HPDE6-E6E7 (cell line): ENCODE data around the gene IRS4.

Source experiments
- DNase-seq: peaks from one replicate; pipeline ENCODE4 v3.0.0; 2011; ENCODE audit warnings: missing footprints; ENCODE audit errors: extremely low spot score

The IRS4 gene

DNA sequence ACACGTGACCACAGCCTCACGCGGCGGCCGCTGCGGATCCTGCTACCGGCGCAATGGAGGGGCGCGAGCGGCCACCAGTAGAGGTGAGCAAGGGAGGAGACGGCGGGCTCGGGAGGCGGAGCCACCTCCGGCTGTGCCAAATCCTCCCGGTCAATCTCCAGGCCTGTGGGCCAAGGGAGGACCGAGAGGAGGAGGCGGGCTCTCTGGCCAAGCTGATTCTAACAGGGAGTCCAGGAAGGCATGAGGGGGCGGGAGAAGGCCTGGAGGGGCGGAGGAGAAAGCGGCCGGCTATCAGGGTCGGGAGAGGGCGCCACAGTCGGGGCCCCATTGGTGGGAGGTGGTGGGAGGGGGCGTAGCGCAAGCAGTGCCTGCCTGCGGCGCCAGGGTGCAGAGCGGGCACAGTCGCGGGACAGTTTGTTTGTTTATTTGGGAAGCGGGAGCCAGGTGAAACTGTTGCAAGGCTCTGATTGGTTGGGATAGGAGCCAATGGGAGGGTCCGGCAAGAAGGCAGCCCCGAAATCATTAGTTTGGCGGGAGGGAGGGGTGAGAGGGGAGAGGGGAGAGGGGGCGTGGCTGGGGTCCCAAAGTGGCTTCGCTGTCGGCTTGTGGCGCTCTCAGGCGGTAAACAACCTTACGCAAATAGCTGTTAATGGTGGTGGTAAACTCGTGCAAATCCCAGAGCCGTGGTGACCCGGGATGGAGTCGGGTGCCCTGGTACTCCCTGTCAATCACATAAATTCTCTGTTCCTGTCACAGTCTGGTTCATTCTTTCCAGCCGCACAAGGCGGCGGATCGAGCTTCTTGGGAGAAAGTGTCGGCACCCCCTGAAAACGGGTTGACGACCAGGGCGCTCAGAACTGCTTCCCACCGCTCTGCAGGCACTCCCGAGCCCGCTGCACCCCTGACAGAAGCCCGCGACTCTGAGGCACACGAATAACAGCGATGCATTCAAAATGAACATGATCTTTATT is at the start of gene IRS4:
Gene IRS4, minus strand, starts transcription at position 55 of the 971 bp plus-strand sequence.
- no peak for DNase-seq

DNA sequence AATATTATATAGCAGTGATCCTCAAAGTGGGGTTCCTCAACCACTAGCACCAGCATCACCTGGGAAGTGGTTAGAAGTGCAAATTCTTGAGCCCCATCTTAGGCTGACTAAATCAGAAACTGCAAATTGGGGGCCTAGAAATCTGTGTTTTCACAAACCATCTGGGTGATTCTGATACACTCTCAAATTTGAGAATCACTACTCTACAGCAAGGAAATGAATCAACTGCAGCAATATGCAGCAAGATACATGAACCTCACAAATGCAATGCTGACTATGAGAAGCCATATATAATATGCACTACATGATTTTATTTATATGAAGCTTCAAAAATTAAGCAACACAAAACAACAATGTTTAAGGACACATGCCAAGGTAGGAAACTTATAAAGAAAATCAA is 36.2 kb upstream of the IRS4 start:
- no peak for DNase-seq

DNA sequence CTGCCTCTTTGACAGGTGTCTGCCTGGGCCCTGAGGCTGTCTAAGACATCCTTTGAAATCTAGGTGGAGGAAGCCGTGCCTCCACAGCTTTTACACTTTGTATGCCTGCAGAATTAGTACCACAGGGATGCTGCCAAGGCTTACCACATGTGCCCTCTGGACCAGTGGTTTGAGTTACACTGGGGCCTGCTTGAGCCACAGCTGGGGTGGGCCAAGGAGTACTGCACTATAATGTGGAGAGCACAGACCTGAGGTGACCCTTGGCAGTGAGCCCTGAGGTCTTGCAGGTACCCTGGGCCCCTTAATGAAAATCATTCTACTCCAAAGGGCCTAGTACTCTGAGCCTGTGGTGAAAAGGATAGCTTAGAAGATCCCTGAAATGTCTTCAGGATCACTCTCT is 27.2 kb upstream of the IRS4 start:
- DNase-seq = no peak

DNA sequence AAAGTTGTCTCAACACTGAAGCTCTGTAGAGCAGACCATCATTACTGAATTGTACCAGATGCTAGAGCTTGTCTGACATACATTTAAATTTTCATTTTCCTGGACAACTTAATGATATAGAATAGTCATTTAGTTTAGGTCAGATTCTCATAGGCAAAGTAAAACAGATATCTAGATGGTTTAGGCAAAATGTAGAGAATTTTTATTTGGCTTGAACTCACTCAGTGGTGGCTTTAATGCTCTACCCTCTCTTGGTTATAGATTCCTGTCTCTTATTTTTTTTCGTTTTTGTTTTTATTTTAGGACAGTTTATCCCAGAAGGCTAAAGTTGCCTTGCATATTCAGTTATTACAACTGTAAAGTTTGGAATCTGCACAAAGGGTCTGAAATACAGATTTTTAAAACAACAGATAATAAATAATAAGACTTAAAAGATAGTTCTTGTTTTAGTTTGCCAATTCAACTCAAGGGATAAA is 4.0 kb upstream of the IRS4 start:
- no peak for DNase-seq

DNA sequence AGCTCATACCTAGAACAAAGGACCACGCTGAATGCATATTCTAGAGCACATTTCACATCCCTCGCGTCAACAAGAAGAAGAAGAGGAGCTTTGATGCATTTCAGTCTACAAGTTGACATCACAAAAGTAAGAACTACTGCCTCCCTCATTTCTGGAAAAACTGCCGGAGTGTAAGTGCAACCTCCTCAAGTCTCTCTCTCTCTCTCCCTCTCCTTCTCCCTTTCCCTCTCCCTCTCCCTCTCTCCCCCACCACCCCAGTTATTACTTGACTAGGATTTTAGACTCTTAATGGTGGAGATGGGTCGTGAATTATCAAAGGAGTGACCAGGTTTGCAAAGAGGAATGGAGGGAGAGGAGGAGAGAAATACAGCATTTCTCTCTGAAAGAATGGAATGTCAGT is 1.4 kb upstream of the IRS4 start:
- DNase-seq = no peak

DNA sequence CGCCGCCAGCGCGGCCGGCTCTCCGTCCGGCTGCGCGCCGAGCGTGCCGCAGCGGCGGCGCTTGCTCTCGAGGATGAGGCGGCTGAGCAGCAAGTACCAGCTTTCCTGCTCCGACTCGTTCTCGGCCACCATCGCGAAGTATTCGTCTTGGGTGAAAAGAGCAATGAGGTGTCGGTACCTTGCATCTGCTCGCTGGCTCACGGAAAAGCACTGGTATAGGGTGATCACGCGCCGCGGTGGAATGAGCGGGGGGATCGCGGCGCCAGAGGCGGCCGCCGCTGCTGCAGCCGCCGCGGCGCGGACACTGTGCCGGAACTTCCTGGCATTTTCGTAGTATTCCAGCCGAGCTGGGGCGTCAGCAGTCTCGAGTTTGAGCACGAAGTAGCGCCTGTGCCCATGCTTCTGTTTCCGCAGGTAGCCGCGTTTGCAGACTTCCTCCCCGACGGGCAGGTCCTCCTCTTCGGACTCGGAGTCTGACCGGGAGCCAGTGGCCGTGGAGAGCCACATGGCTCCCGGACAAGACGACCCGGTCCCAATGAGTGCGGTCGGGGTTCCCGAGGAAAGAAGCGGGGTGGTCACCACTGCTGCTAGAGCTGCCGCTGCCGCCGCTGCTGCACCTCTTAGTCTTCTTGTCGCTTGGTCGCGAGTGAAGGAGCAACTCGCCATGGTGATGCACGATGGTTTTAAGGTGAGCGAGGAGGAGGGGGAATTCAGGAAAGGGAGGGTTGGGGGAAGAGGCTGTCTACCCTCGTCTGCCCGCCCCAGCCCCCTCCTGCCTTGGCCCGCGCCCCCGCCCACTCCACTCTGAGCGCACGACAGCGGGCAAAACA is 469 bp downstream of the IRS4 start:
- DNase-seq = no peak

DNA sequence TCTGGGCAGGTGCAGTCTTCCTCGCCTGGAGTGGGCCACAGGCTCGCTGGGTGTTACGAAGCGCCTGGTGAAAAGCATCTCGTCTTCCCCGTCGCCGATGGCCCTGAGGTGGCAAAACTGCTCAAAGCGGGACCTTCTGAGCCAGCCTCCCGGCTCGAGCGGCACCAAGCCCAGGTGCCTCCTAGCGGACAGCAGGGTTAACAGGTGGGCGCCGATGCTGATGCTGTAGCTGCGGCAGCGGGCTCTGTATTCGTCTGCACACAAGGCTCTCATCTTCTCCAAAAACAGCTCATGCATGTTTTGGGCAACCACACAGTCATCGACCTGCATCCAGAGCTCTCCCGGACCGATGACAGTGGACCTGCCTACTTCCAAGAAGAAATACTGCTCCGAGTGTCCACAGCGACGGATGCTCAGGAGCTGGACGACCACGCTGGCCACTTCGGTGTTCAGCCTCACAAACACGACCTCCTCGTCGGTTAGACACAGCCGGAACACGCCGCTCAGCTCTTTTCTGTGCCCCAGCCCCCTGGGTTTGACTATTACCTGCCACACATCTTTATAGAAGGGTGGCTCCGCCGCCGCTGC is 1.2 kb downstream of the IRS4 start:
- DNase-seq = no peak

DNA sequence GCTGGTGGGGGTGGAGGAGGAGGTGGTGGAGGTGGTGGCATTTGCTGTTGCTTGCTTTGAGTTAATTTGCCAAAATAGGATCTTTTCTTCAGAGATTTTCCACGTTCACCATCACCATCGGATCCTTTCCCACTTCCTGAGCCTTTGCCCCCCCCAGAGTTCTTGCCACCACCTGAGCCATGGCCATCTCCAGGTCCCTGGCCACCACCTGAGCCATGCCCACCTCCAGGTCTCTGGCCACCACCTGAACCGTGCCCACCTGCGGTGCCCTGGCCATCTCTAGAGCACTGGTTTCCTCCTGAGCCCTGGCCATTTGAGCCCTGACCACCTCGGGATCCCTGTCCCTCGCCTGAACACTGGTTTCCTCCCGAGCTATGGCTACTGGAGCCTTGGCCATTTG is 1.9 kb downstream of the IRS4 start:
- no peak for DNase-seq

DNA sequence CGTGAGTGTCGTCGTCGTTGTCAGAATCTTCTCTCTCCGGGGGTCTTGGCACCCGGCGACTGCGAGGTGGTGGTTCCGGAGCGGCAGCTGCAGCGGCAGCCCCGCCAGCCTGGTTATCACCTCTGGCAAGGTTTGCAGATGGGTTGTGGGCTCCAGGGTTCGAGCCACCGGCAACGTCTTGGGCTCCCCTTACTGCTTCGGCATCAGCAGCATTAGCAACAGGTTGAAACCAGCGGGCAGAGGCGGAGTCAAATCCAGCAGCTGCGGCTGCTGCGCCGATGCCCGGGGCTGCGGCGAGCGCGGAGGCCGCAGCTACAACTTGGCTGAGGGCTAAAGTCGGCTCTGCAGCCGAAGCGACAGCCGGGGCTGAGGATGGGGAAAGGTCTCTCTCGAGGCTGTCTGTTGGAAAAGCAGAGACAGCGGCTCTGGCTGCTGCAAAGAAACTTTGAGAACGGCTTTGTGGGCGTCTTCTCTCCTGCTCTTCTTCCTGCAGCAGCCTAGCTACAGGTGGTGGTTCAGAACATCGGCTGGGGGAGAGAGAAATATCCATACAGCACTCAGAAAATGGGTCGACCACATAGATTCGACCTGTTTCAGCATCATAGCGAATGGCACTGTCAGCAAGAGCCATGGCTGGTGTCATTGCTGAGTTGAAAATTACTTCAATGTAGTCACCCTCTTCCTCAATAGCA is 3.6 kb downstream of the IRS4 start:
- DNase-seq = no peak

DNA sequence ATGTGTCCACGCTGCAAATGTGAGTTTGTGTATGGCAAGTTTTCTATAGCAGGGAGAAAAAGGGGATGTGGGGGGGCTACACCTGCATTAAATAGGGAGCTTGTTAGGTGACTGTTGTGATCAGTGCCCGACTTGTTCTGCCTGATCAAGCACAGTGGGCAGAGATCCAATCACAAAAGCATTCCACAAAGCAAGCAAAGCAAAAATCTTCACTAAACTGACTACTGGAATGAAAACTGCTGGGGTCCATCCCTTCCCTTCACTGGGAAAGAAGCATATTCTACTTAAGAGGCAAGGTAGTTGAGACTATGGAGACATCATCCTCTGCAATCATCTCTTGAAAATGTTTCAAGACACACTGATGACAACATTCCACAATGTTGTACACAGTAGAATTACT is 5.2 kb downstream of the IRS4 start:
- no peak for DNase-seq

DNA sequence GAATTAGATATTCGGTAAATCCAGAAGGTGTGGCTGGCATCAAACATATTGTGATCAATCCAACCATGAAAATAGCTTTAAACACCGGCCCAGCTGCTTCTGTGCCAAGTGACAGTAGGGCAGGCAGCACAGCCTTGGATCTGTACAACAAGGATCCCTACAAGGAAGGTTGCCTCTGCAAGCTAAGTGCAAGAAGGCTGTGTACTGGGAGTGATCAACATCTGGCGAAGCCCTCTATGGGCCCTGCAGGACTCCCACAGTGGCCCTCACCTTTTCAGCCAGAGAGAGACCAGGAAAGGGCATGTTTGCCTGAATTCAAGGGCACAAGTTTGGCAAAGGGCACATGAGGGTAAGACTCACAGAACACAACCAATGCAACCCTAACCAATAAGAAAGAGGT is 9.6 kb downstream of the IRS4 start:
- no peak for DNase-seq

DNA sequence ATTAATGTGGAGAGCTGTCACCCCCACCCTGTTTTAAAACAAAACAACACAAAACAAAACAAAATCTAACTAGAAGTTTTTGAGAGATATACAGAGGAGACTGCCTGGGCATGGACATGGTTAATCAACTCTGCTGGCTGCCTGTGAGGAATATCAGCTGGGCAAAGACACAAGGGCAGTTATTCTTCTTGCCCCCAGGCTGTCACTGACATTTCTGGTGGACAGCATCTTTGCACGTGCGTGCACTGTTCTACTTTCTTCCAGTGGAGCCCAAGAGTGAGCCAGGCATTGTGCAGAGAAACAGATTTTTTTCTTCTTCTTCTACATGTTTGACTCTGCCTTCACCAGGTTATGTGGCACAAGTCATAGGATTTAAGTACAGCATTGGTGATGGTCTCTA is 13.8 kb downstream of the IRS4 start:
- DNase-seq = no peak

DNA sequence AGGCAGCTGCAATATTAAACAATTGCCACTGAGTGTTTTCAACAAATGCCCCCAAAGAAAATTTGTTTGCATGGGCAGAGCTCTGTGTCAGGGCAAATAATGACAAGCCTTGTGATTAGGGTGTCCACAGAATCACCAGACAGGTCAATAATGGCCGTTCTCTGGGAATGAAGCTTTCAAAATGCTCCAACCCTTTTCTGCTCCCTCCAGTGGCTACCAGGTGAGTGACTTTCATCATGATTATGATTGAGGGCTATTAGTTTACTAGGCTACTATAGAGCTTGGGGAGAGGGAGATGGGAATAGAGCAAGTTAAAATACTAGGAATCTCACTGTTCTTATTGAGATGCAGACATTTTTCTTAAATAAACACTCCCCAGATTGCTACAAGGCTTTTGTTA is 23.5 kb downstream of the IRS4 start:
- no peak for DNase-seq

DNA sequence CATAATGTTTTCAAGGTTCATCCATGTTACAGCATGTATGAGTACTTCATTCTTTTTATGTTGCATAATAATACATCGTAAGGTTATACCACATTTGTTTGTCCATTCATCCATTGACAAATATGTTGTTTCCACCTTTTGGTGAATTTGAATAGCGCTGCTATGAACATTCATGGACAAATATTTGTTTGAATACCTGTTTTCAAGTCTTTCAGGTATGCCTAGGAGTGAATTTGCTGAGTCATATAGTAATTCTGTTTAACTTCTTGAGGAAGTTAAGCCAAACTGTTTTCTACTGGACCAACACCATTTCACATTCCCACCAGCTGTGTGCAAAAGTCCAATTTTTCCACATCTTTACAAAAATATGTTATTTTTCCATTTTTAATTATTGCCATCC is 31.5 kb downstream of the IRS4 start:
- no peak for DNase-seq

DNA sequence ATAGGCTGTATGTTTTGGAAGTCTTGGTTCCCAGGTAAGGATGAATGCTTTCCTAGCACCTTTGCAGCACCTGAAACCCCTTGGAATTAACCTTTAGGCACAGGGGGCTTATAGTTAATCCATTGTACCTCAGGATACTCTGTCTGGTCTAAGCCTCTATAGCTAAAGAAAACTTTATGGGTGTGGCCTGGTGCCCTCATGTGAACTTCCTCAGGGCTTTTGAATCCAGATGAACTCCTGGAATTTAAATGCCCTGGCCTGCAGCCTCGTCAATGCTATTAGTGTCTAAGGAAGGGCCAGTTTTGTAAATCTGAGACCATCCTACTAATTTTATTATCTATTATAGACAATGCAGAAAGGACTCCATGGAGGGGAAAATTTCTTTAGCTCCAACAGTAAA is 33.8 kb downstream of the IRS4 start:
- DNase-seq = no peak

DNA sequence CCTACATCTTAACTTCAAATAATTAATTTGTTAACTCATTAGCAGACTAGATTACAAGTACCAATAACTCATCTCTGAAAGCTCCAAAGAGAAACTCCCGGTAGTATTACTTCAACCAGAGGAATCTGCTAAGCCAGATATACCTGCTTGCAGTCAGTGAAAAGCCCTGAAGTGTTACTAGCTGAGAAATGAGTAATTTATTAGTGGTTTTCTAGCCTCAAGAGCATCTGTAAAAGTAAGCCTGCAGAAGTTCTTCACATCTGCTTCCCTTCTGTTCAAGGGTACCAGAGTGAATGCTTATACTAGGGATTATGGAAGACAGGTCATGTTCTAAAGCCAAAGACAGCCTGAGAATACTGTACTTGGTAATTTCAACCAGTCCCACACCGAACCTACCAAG is 34.7 kb downstream of the IRS4 start:
- DNase-seq = no peak

DNA sequence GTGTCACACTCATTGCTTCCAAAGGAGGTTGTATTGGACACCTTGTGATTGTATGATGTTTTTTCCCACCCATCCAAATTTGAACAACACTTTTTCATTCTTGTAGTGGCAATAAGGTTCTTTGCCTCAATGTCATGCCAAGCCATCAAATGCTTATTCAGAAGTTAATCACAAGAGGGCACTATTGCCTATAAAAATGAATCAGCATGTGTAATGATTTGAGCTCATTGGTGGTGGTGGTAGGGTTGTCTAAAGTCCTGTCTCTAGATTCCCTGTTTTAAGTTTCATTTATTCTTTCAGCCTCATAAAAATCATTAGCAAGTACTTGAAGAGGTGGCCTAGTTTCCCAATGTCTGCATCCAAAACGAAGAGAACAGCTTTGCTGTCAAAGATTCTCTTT is 37.0 kb downstream of the IRS4 start:
- DNase-seq = no peak

DNA sequence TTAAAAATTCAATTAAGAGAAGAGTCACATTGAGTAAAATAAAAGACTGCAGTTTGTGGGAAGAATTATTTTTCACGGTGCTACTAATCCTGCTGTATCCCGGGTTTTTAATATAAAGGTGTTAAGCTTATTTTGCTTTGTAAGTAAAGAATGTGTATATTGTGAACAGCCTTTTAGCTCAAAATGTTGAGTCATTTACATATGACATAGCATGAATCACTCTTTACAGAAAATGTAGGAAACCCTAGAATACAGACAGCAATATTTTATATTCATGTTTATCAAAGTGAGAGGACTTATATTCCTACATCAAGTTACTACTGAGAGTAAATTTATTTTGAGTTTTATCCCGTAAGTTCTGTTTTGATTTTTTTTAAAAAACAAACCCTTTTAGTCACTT is 39.7 kb downstream of the IRS4 start:
- DNase-seq = no peak
